OCI-LY7 (cell line): ENCODE data around the gene RNGTT. TPM values are rescaled to one million over a fixed set of nuclear protein-coding genes. Genes with fewer than 3 reads are reported as not detected.

ENCODE experiments used
- BruUV-seq: library from RNA; stranded (reverse); fragments of 400-500 nt; replicated peaks from 2 replicates; lab custom pipeline; 2021; lab: Mats Ljungman, UMichigan
- CTCF ChIA-PET: fragments of 300-600 bp; sonication (Branson Sonifier 250); formaldehyde crosslinking; loops from one replicate; lab custom pipeline; 2022; ENCODE audit warnings: antibody characterized with exemption; ENCODE audit not compliant: unreplicated experiment; lab: Charles Lee
- POLR2A ChIA-PET: fragments of 300-600 bp; sonication (Branson Sonifier 250); formaldehyde crosslinking; loops from one replicate; lab custom pipeline; 2022; ENCODE audit warnings: antibody characterized with exemption; lab: Charles Lee
- DNase-seq: peaks from one replicate; pipeline ENCODE4 v3.0.0-alpha.2; 2015; ENCODE audit warnings: low spot score
- H2AFZ ChIP-seq: fragments of 200-600 bp; sonication (generic), shearing (Covaris generic); 2 replicates; pipeline ENCODE4 v1.6.1; 2014; ENCODE audit warnings: mild to moderate bottlenecking, antibody characterized with exemption, low read length, moderate library complexity
- H3K27ac ChIP-seq: fragments of 200-600 bp; sonication (generic); 2 replicates; pipeline ENCODE4 v1.5.1; 2014; ENCODE audit warnings: mixed run types, low read depth, mild to moderate bottlenecking, moderate library complexity, low read length, inconsistent platforms; ENCODE audit not compliant: poor library complexity, severe bottlenecking
- H3K36me3 ChIP-seq: fragments of 200-600 bp; sonication (generic); 2 replicates; pipeline ENCODE4 v1.6.1; 2014; ENCODE audit warnings: mild to moderate bottlenecking, antibody characterized with exemption, low read length, moderate library complexity, mixed read lengths; ENCODE audit not compliant: insufficient read depth
- H3K4me1 ChIP-seq: fragments of 200-600 bp; sonication (generic); 2 replicates; pipeline ENCODE4 v1.5.1; 2014; ENCODE audit warnings: mild to moderate bottlenecking, low read length; ENCODE audit not compliant: insufficient read depth, poor library complexity, severe bottlenecking
- H3K4me2 ChIP-seq: fragments of 200-600 bp; sonication (generic); 2 replicates; pipeline ENCODE4 v1.6.1; 2014; ENCODE audit warnings: mild to moderate bottlenecking, low read length
- H3K4me3 ChIP-seq: fragments of 200-600 bp; sonication (generic); 2 replicates; pipeline ENCODE4 v1.5.1; 2014; ENCODE audit warnings: mild to moderate bottlenecking, low read depth, low read length; ENCODE audit not compliant: poor library complexity, severe bottlenecking
- H3K79me2 ChIP-seq: fragments of 200-600 bp; sonication (generic); 2 replicates; pipeline ENCODE4 v1.6.1; 2016; ENCODE audit warnings: low read depth, mild to moderate bottlenecking, low read length, moderate library complexity, mixed read lengths; ENCODE audit not compliant: insufficient read depth
- H3K9me2 ChIP-seq: fragments of 200-600 bp; sonication (generic); 2 replicates; pipeline ENCODE4 v1.6.1; 2016; ENCODE audit warnings: mild to moderate bottlenecking, low read length, mixed read lengths; ENCODE audit not compliant: insufficient read depth
- H3K9me3 ChIP-seq: fragments of 200-600 bp; sonication (generic); 2 replicates; pipeline ENCODE4 v1.6.1; 2014; ENCODE audit warnings: mild to moderate bottlenecking, mixed run types, low read length, mixed read lengths
- H4K20me1 ChIP-seq: fragments of 200-600 bp; sonication (generic); 2 replicates; pipeline ENCODE4 v1.6.1; 2014; ENCODE audit warnings: mild to moderate bottlenecking, antibody characterized with exemption, low read length, moderate library complexity, mixed read lengths; ENCODE audit not compliant: insufficient read depth
- CTCF ChIP-seq: fragments of 200-600 bp; sonication (generic); conservative IDR thresholded peaks from 2 replicates; pipeline ENCODE4 v1.5.1; 2014; ENCODE audit warnings: mild to moderate bottlenecking, antibody characterized with exemption, low read length, moderate library complexity, mixed read lengths
- EZH2phosphoT487 ChIP-seq: fragments of 200-600 bp; sonication (generic); IDR thresholded peaks from 2 replicates; pipeline ENCODE4 v1.6.1; 2018; ENCODE audit warnings: low read depth, borderline replicate concordance, mild to moderate bottlenecking, mixed run types, antibody characterized with exemption, low read length, moderate library complexity, mixed read lengths
- intact Hi-C: fragments of 100-400 bp; cut with micrococcal nuclease; formaldehyde crosslinking; loops from one replicate; pipeline ENCODE4 v1.10.0; 2022; ENCODE audit not compliant: unreplicated experiment
- total RNA-seq, 2 experiments: library from RNA; depleted of rRNA in 1 of 2; stranded (reverse); fragments of >200 nt in 1 of 2; shearing (Covaris generic) in 1 of 2; gene quantifications; 2 replicates each; pipeline ENCODE4 v1.2.3, GENCODE V29; 2014 to 2022

RNGTT gene
- total RNA-seq, 2 experiments from 2014 or later = 38.2 to 41.7 TPM

GRCh38 chr6:88922775-88923548, 40.5 kb downstream of the RNGTT start:
- no peaks in the 10 kb centered on the region for H3K9me2 ChIP-seq
- H3K4me3 ChIP-seq = no peak overlapping the region
- intact Hi-C loops = no loop called here
- TF ChIP-seq EZH2phosphoT487 (no peak), CTCF (no peak)
- peaks cover 6% of the 10 kb centered on the region for H3K4me1 ChIP-seq
- no peak overlapping the region for H3K27ac ChIP-seq
- ChIA-PET POLR2A (interaction anchor here (0.7 kb wide), 1 partner anchor 293 kb away, joined by 3 read pairs; no protein-coding TSS in a partner anchor), CTCF (no interaction called here)
- BruUV-seq = no TSS peak
- H3K36me3 ChIP-seq = peaks cover 49% of the 10 kb centered on the region
- no peak overlapping the region for H3K4me2 ChIP-seq
- no peaks in the 10 kb centered on the region for H3K79me2 ChIP-seq
- no peak overlapping the region for H2AFZ ChIP-seq
- H3K9me3 ChIP-seq = no peaks in the 10 kb centered on the region
- no peak for DNase-seq
- H4K20me1 ChIP-seq = no peaks in the 10 kb centered on the region

GRCh38 chr6:88921734-88922133, 41.7 kb downstream of the RNGTT start:
- BruUV-seq = no TSS peak
- Histone ChIP-seq H3K36me3 (peaks cover 39% of the 10 kb centered on the region), H3K9me2 (no peaks in the 10 kb centered on the region), H3K79me2 (no peaks in the 10 kb centered on the region), H2AFZ (no peak overlapping the region), H3K4me2 (no peak overlapping the region), H4K20me1 (no peaks in the 10 kb centered on the region), H3K4me3 (no peak overlapping the region), H3K27ac (no peak overlapping the region), H3K4me1 (peaks cover 6% of the 10 kb centered on the region), H3K9me3 (no peaks in the 10 kb centered on the region)
- intact Hi-C loops = no loop called here
- TF ChIP-seq CTCF = no peak
- TF ChIP-seq EZH2phosphoT487 = no peak
- ChIA-PET POLR2A (interaction anchor here (0.5 kb wide), 1 partner anchor 136 kb away, joined by 3 read pairs; no protein-coding TSS in a partner anchor), CTCF (no interaction called here)
- DNase-seq = no peak
